HG03521 (cell line): Measurements from ENCODE around the gene SUPT4H1.

Source experiments
- ATAC-seq: cut with Tn5 transposase; IDR thresholded peaks from one replicate; pipeline ENCODE4 v1.9.1; 2021; ENCODE audit warnings: mild to moderate bottlenecking, moderate library complexity; ENCODE audit not compliant: unreplicated experiment

The SUPT4H1 gene

GRCh38 chr17:58381124-58382035 is 29.4 kb upstream of the SUPT4H1 start:
- no peak for ATAC-seq

GRCh38 chr17:58380207-58381123 is 28.5 kb upstream of the SUPT4H1 start:
- ATAC-seq = no peak

GRCh38 chr17:58379511-58379824 is 27.5 kb upstream of the SUPT4H1 start:
- no peak for ATAC-seq

- ATAC-seq = no peak
Measured at GRCh38 chr17:58378733-58379510, 26.9 kb upstream of the SUPT4H1 start.

- ATAC-seq = no peak
Measured at GRCh38 chr17:58377661-58378060, 25.7 kb upstream of the SUPT4H1 start.

GRCh38 chr17:58377093-58377601 is 25.1 kb upstream of the SUPT4H1 start:
- no peak for ATAC-seq

GRCh38 chr17:58376472-58377000 is 24.5 kb upstream of the SUPT4H1 start:
- no peak for ATAC-seq

- ATAC-seq = no peak
Measured at GRCh38 chr17:58375811-58376210, 23.8 kb upstream of the SUPT4H1 start.

GRCh38 chr17:58375256-58375655 is 23.3 kb upstream of the SUPT4H1 start:
- ATAC-seq = no peak

- no peak for ATAC-seq
Measured at GRCh38 chr17:58373923-58374322, 21.9 kb upstream of the SUPT4H1 start.

- no peak for ATAC-seq
Measured at GRCh38 chr17:58373003-58373402, 21.0 kb upstream of the SUPT4H1 start.

GRCh38 chr17:58371300-58371950 is 19.4 kb upstream of the SUPT4H1 start:
- ATAC-seq = no peak

GRCh38 chr17:58370716-58371115 is 18.7 kb upstream of the SUPT4H1 start:
- no peak for ATAC-seq

GRCh38 chr17:58370309-58370708 is 18.3 kb upstream of the SUPT4H1 start:
- no peak for ATAC-seq

- no peak for ATAC-seq
Measured at GRCh38 chr17:58369214-58370031, 17.4 kb upstream of the SUPT4H1 start.

GRCh38 chr17:58368860-58369213 is 16.8 kb upstream of the SUPT4H1 start:
- no peak for ATAC-seq

GRCh38 chr17:58367461-58367860 is 15.5 kb upstream of the SUPT4H1 start:
- no peak for ATAC-seq

GRCh38 chr17:58365980-58366595 is 14.1 kb upstream of the SUPT4H1 start:
- no peak for ATAC-seq
